OCI-LY1 (cell line): ENCODE data around the gene DIDO1.

Source experiments
- CTCF ChIP-seq: fragments of 200-600 bp; sonication (generic), shearing (Covaris generic); IDR thresholded peaks from 2 replicates; pipeline ENCODE4 v1.5.1; 2017; ENCODE audit warnings: mild to moderate bottlenecking, antibody characterized with exemption, low read length, moderate library complexity, mixed read lengths
- EZH2 ChIP-seq: fragments of 200-600 bp; sonication (generic), shearing (Covaris generic); IDR thresholded peaks from 2 replicates; pipeline ENCODE4 v1.8.0; 2017; ENCODE audit warnings: borderline replicate concordance, mixed run types, mild to moderate bottlenecking, antibody characterized with exemption, low read length, moderate library complexity, mixed read lengths

- TF ChIP-seq CTCF (no peak), EZH2 (no peak)
Measured at GRCh38 chr20:62925420-62926228, 681 bp downstream of the DIDO1 start.
